Prostate gland (tissue), 2 donors: ENCODE data around the gene RDH13. TPM values are rescaled to one million over a fixed set of nuclear protein-coding genes. Genes with fewer than 3 reads are reported as not detected.

ENCODE experiments used
- DNase-seq: peaks from one replicate; pipeline ENCODE4 v3.0.0-alpha.2; 2019; ENCODE audit warnings: low spot score
- H3K27ac ChIP-seq, 2 donors: fragments of 200-600 bp; sonication (generic); 2 replicates each; pipeline ENCODE4 v1.5.1; 2017 to 2019
- H3K27me3 ChIP-seq: fragments of 200-600 bp; sonication (generic); replicated peaks from 2 replicates; pipeline ENCODE4 v1.5.1; 2019; ENCODE audit not compliant: insufficient read depth
- H3K36me3 ChIP-seq, 2 donors: fragments of 200-600 bp; sonication (generic); 1 replicate in 1 of 2; 2 replicates in 1 of 2; pipeline versions ENCODE4 v1.5.1 to v1.8.1; 2017 to 2019
- H3K4me1 ChIP-seq: fragments of 200-600 bp; sonication (generic); replicated peaks from 2 replicates; pipeline ENCODE4 v1.5.1; 2019
- H3K4me3 ChIP-seq, 2 donors: fragments of 200-600 bp; sonication (generic); 2 replicates each; pipeline ENCODE4 v1.5.1; 2017 to 2019
- H3K9me3 ChIP-seq: fragments of 200-600 bp; sonication (generic); 2 replicates; pipeline ENCODE4 v1.5.1; 2017
- CTCF ChIP-seq, 4 experiments: fragments of 200-600 bp in 2 of 4; fragments of 450-650 bp in 2 of 4; sonication (generic) in 2 of 4; IDR thresholded peaks; 1 replicate in 3 of 4; 2 replicates in 1 of 4; pipeline ENCODE4 v1.5.1; 2016 to 2019; ENCODE audit warnings: antibody characterized with exemption in 4 of 4, mild to moderate bottlenecking in 2 of 4, moderate library complexity in 2 of 4
- POLR2A ChIP-seq: fragments of 450-650 bp; IDR thresholded peaks from one replicate; pipeline ENCODE4 v1.6.1; 2016; ENCODE audit warnings: antibody characterized with exemption, mild to moderate bottlenecking
- POLR2AphosphoS5 ChIP-seq: sonication (generic); formaldehyde crosslinking; IDR thresholded peaks from one replicate; pipeline ENCODE4 v1.6.1; 2017; ENCODE audit warnings: antibody characterized with exemption
- WGBS: methylation state at CpG from one replicate; pipeline ENCODE4 v1.1.5; 2018; 5-methylcytosine and 5-hydroxymethylcytosine counted together
- intact Hi-C: fragments of 100-400 bp; cut with DNase I; formaldehyde crosslinking; loops from one replicate; pipeline ENCODE4 v1.14.2; 2022
- total RNA-seq, 2 donors: library from RNA; depleted of rRNA; stranded (reverse); fragments of >200 nt; gene quantifications; one replicate each; pipeline ENCODE4 v1.1.0, GENCODE V29; 2016

RDH13 gene
- total RNA-seq, 2 donors from 2014 or later: 29.8 to 32.8 TPM

- WGBS: 95% methylated on average over 15 of the region's 15 CpGs
- peaks cover 13 to 32% of the 10 kb centered on the region in 2 donors for H3K36me3 ChIP-seq
Measured at GRCh38 chr19:55048446-55048845, 14.5 kb downstream of the RDH13 start.

GRCh38 chr19:55047951-55048350, 15.0 kb downstream of the RDH13 start:
- intact Hi-C loops: no loop called here
- Histone ChIP-seq H3K36me3 (peaks cover 13 to 32% of the 10 kb centered on the region in 2 donors), H3K27me3 (no peaks in the 10 kb centered on the region), H3K4me3 (no peak overlapping the region), H3K4me1 (no peaks in the 10 kb centered on the region), H3K27ac (no peak overlapping the region), H3K9me3 (no peaks in the 10 kb centered on the region)
- no peak for TF ChIP-seq POLR2AphosphoS5
- no peak for TF ChIP-seq POLR2A
- no peak for TF ChIP-seq CTCF (IDR thresholded peaks at IDR 0.05)
- WGBS: 96% methylated on average over 12 of the region's 12 CpGs
- no peak for DNase-seq

More at GRCh38 chr19:55048446-55048845, 14.5 kb downstream of the RDH13 start:
- intact Hi-C loops: no loop called here
- Histone ChIP-seq H3K27me3 (no peaks in the 10 kb centered on the region), H3K9me3 (no peaks in the 10 kb centered on the region), H3K4me1 (no peaks in the 10 kb centered on the region), H3K27ac (no peak overlapping the region), H3K4me3 (no peak overlapping the region)
- no peak for DNase-seq
- TF ChIP-seq CTCF (IDR thresholded peaks at IDR 0.05): no peak
- TF ChIP-seq POLR2A: no peak
- TF ChIP-seq POLR2AphosphoS5: no peak

- 93% methylated on average over 17 of the region's 17 CpGs for WGBS
- Histone ChIP-seq H3K9me3 (no peaks in the 10 kb centered on the region), H3K27me3 (no peaks in the 10 kb centered on the region), H3K4me1 (no peaks in the 10 kb centered on the region), H3K27ac (no peak overlapping the region), H3K4me3 (no peak overlapping the region), H3K36me3 (peaks cover 13 to 32% of the 10 kb centered on the region in 2 donors)
- intact Hi-C loops: no loop called here
- no peak for DNase-seq
- no peak for TF ChIP-seq CTCF (IDR thresholded peaks at IDR 0.05)
- no peak for TF ChIP-seq POLR2AphosphoS5
- TF ChIP-seq POLR2A: no peak
Measured at GRCh38 chr19:55046975-55047622, 15.8 kb downstream of the RDH13 start.

- TF ChIP-seq POLR2AphosphoS5 (no peak), CTCF (IDR thresholded peaks at IDR 0.05) (no peak), POLR2A (no peak)
- peaks cover 13 to 32% of the 10 kb centered on the region in 2 donors for H3K36me3 ChIP-seq
- 96% methylated on average over 30 of the region's 30 CpGs for WGBS
- no peaks in the 10 kb centered on the region for H3K4me1 ChIP-seq
- DNase-seq: no peak
- no peaks in the 10 kb centered on the region for H3K9me3 ChIP-seq
- no peaks in the 10 kb centered on the region for H3K27me3 ChIP-seq
- intact Hi-C loops: no loop called here
- no peak overlapping the region for H3K27ac ChIP-seq
- no peak overlapping the region for H3K4me3 ChIP-seq
Measured at GRCh38 chr19:55044771-55045716, 17.9 kb downstream of the RDH13 start.
